Neutrophil (primary cell): ENCODE measurements around the gene PRKG1.
"Not testable (repeated sequence)": the region's sequence is repeated elsewhere in the genome, so short reads cannot be mapped to it uniquely, and the experiment has no call there.

Experiments
- H3K27ac ChIP-seq: fragments of 200-600 bp; sonication (generic); 2 replicates; pipeline ENCODE4 v1.5.1; 2016; ENCODE audit warnings: mild to moderate bottlenecking, moderate library complexity
- H3K27me3 ChIP-seq: fragments of 200-600 bp; sonication (generic); 2 replicates; pipeline ENCODE4 v1.6.0; 2016; ENCODE audit warnings: mild to moderate bottlenecking
- H3K36me3 ChIP-seq: fragments of 200-600 bp; sonication (generic); 2 replicates; pipeline ENCODE4 v1.5.1; 2017
- H3K4me1 ChIP-seq, 2 experiments: fragments of 200-600 bp in 1 of 2; sonication (generic) in 1 of 2; 1 replicate in 1 of 2; 2 replicates in 1 of 2; pipeline versions ENCODE4 v1.5.1 to v1.6.1; 2013 to 2016; ENCODE audit warnings: low read depth in 1 of 2, low read length in 1 of 2, mild to moderate bottlenecking in 1 of 2, moderate library complexity in 1 of 2; ENCODE audit not compliant: control insufficient read depth in 1 of 2, insufficient read depth in 1 of 2
- H3K4me3 ChIP-seq, 2 experiments: fragments of 200-600 bp in 1 of 2; sonication (generic) in 1 of 2; 1 replicate in 1 of 2; 2 replicates in 1 of 2; pipeline ENCODE4 v1.5.1; 2013 to 2016; ENCODE audit warnings: low read depth in 1 of 2, low read length in 1 of 2, mild to moderate bottlenecking in 1 of 2, moderate library complexity in 1 of 2
- H3K9me3 ChIP-seq: fragments of 200-600 bp; sonication (generic); 2 replicates; pipeline ENCODE4 v1.5.1; 2016
- TF ChIP-seq, protein P1 (sequence below): fragments of 200-600 bp; sonication (generic); IDR thresholded peaks from 2 replicates; pipeline ENCODE4 v1.5.1; 2016; ENCODE audit warnings: antibody characterized with exemption

Gene PRKG1

GRCh38 chr10:52198540-52198939 is 1124.3 kb downstream of the PRKG1 start:
- H3K9me3 ChIP-seq: no peaks in the 10 kb centered on the region
- H3K27me3 ChIP-seq: no peaks in the 10 kb centered on the region
- TF ChIP-seq, protein P1, sequence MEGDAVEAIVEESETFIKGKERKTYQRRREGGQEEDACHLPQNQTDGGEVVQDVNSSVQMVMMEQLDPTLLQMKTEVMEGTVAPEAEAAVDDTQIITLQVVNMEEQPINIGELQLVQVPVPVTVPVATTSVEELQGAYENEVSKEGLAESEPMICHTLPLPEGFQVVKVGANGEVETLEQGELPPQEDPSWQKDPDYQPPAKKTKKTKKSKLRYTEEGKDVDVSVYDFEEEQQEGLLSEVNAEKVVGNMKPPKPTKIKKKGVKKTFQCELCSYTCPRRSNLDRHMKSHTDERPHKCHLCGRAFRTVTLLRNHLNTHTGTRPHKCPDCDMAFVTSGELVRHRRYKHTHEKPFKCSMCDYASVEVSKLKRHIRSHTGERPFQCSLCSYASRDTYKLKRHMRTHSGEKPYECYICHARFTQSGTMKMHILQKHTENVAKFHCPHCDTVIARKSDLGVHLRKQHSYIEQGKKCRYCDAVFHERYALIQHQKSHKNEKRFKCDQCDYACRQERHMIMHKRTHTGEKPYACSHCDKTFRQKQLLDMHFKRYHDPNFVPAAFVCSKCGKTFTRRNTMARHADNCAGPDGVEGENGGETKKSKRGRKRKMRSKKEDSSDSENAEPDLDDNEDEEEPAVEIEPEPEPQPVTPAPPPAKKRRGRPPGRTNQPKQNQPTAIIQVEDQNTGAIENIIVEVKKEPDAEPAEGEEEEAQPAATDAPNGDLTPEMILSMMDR: no peak
- no peaks in the 10 kb centered on the region for H3K4me1 ChIP-seq
- H3K4me3 ChIP-seq: no peak overlapping the region
- H3K27ac ChIP-seq: no peak overlapping the region
- H3K36me3 ChIP-seq: no peaks in the 10 kb centered on the region

DNA sequence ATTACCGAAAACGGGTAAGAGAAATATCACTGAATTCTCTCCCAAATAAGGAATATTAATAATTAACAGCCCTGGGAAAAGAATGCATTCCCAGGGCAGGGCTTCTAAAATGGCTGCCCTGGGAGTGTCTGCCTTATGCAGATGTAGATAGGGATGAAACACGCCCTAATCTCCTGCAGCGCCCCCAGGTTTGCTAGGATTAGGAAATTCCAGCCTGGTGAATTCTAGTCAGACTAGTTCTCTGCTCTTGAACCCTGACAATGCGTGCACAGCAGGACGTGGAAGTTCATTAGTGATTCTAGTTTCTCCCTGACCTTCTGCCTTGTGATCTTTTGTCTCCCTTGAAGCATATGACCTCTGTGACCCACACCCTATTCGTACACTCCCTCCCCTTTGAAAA is 1130.6 kb downstream of the PRKG1 start:
- H3K4me3 ChIP-seq, H3K27me3 ChIP-seq, H3K36me3 ChIP-seq, H3K27ac ChIP-seq, H3K4me1 ChIP-seq, H3K9me3 ChIP-seq: not testable (repeated sequence)

DNA sequence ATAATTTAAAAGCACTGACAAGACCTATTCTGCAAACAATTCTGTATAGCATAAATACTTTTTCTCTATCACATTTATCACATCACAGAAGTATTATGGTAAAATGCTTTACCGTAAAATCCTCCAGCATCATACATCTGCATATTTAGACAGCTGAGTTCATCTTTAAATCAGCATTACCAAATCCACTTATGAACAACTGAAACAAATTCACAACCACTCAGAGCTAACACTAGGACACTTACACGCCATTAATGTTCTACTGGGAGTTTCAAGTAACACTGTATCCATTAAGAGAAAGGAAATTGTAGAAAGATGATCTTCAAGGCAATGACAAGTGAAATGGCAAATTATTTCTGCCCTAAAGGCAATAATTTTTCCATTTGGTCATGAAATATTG is 1134.1 kb downstream of the PRKG1 start:
- Histone ChIP-seq H3K36me3 (no peaks in the 10 kb centered on the region), H3K27me3 (no peaks in the 10 kb centered on the region), H3K9me3 (no peaks in the 10 kb centered on the region), H3K4me3 (no peak overlapping the region), H3K4me1 (no peaks in the 10 kb centered on the region), H3K27ac (no peak overlapping the region)
- TF ChIP-seq, protein P1: no peak

- Histone ChIP-seq H3K27ac (no peak overlapping the region), H3K4me1 (no peaks in the 10 kb centered on the region), H3K27me3 (no peaks in the 10 kb centered on the region), H3K9me3 (no peaks in the 10 kb centered on the region), H3K4me3 (no peak overlapping the region), H3K36me3 (no peaks in the 10 kb centered on the region)
- TF ChIP-seq, protein P1: no peak
Observed at GRCh38 chr10:52210161-52210560, 1135.9 kb downstream of the PRKG1 start.

DNA sequence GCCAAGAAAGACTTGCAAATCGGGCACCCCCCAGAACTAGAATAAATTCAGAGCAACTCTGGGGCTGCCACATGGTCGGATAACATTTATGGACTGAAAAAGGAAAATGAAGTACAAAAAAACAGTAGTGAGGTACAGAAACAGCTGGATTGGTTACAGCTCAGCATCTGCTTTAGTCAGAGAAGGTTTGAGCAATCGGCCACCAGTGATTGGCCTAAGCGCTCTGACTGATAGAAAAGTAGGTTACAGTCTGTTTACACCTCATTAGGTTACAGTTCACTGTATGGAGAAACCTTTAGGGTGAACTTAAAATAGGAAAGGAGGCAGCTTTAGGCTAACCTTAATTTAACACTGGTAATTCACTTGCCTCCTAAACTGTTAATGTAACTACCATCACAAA is 1137.8 kb downstream of the PRKG1 start:
- Histone ChIP-seq H3K36me3 (no peaks in the 10 kb centered on the region), H3K4me3 (no peak overlapping the region), H3K9me3 (no peaks in the 10 kb centered on the region), H3K27me3 (no peaks in the 10 kb centered on the region), H3K27ac (no peak overlapping the region), H3K4me1 (no peaks in the 10 kb centered on the region)
- TF ChIP-seq, protein P1: no peak

DNA sequence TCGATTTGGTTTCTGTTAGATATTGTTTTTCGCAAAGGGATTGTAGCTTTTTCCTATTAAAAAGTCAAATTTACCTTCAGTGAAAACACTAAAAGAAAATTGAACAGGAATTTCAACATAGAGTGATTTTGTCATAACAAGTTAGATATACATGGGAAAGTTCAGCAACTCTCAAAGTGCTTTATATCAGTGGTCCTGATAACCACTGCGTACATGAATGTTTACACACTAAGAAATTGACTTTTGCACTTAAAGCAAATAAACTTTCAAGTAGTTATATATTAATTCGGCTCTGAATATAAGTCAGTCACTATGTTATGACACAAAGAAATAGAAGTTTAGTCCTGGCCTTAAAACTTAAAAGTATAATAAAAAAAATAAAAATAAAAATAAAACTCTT is 1138.5 kb downstream of the PRKG1 start:
- TF ChIP-seq, protein P1: no peak
- H3K4me3 ChIP-seq: no peak overlapping the region
- H3K27ac ChIP-seq: no peak overlapping the region
- no peaks in the 10 kb centered on the region for H3K36me3 ChIP-seq
- H3K9me3 ChIP-seq: no peaks in the 10 kb centered on the region
- H3K4me1 ChIP-seq: no peaks in the 10 kb centered on the region
- H3K27me3 ChIP-seq: no peaks in the 10 kb centered on the region
